SK-N-SH (cell line): ENCODE data around the gene DENND1A. TPM values are rescaled to one million over a fixed set of nuclear protein-coding genes. Genes with fewer than 3 reads are reported as not detected.

ENCODE experiments used
- CTCF ChIA-PET: fragments of 300-600, 350-600 bp; formaldehyde crosslinking; extraction: SDS; loops from one replicate; lab custom pipeline; 2021; lab: Yijun Ruan, JAX
- POLR2A ChIA-PET: fragments of 350-600 bp; sonication (Branson Sonifier 250); formaldehyde crosslinking; extraction: SDS; loops from one replicate; lab custom pipeline; 2020; ENCODE audit warnings: antibody characterized with exemption, inconsistent platforms; lab: Yijun Ruan, JAX
- DNase-seq: peaks from one replicate; pipeline ENCODE4 v3.0.0; 2012
- H2AFZ ChIP-seq: fragments of 200-600 bp; sonication (generic); 2 replicates; pipeline ENCODE4 v1.8.1; 2016; ENCODE audit warnings: antibody characterized with exemption, mild to moderate bottlenecking, low read depth
- H3F3A ChIP-seq: fragments of 200-600 bp; sonication (generic); replicated peaks from 2 replicates; pipeline ENCODE3; 2016; ENCODE audit warnings: antibody characterized with exemption, mild to moderate bottlenecking; ENCODE audit not compliant: insufficient read depth
- H3K27ac ChIP-seq, 2 experiments: fragments of 200-500 bp in 1 of 2; fragments of 200-600 bp in 1 of 2; sonication (Bioruptor generic) in 1 of 2; sonication (generic), shearing (Covaris generic) in 1 of 2; 2 replicates each; pipeline versions ENCODE4 v1.5.1 to v1.6.1; 2014 to 2016; ENCODE audit warnings: low read depth in 2 of 2, inconsistent platforms in 1 of 2, low read length in 1 of 2, mild to moderate bottlenecking in 1 of 2, mixed read lengths in 1 of 2
- H3K27me3 ChIP-seq: fragments of 200-600 bp; sonication (generic), shearing (Covaris generic); 2 replicates; pipeline ENCODE4 v1.6.1; 2016; ENCODE audit warnings: mixed run types; ENCODE audit not compliant: insufficient read depth
- H3K36me3 ChIP-seq, 2 experiments: fragments of 200-500 bp in 1 of 2; fragments of 200-600 bp in 1 of 2; sonication (Bioruptor generic) in 1 of 2; sonication (generic) in 1 of 2; replicated peaks in 1 of 2; 2 replicates each; pipeline versions ENCODE3 to v1.5.1; 2014 to 2016; ENCODE audit warnings: low read length in 1 of 2, mild to moderate bottlenecking in 1 of 2; ENCODE audit not compliant: insufficient read depth in 2 of 2, control insufficient read depth in 1 of 2
- H3K4me1 ChIP-seq, 2 experiments: fragments of 200-500 bp in 1 of 2; fragments of 200-600 bp in 1 of 2; sonication (Bioruptor generic) in 1 of 2; sonication (generic), shearing (Covaris generic) in 1 of 2; 2 replicates each; pipeline versions ENCODE4 v1.5.1 to v1.6.1; 2014 to 2016; ENCODE audit warnings: low read depth in 1 of 2, low read length in 1 of 2, mixed run types in 1 of 2; ENCODE audit not compliant: insufficient read depth in 2 of 2, control insufficient read depth in 1 of 2
- H3K4me2 ChIP-seq: fragments of 200-600 bp; sonication (generic), shearing (Covaris generic); 2 replicates; pipeline ENCODE4 v1.6.1; 2017; ENCODE audit warnings: mixed run types
- H3K4me3 ChIP-seq, 2 experiments: fragments of 200-500 bp in 1 of 2; fragments of 200-600 bp in 1 of 2; sonication (Bioruptor generic) in 1 of 2; sonication (generic), shearing (Covaris generic) in 1 of 2; 2 replicates each; pipeline versions ENCODE4 v1.5.1 to v1.8.1; 2014 to 2016; ENCODE audit warnings: low read depth in 2 of 2, inconsistent platforms in 1 of 2, low read length in 1 of 2, mild to moderate bottlenecking in 1 of 2, mixed read lengths in 1 of 2, moderate library complexity in 1 of 2
- H3K79me2 ChIP-seq: fragments of 200-600 bp; sonication (generic); 2 replicates; pipeline ENCODE4 v1.8.1; 2017; ENCODE audit warnings: mild to moderate bottlenecking; ENCODE audit not compliant: insufficient read depth
- H3K9ac ChIP-seq: fragments of 200-600 bp; sonication (generic); 2 replicates; pipeline ENCODE4 v1.6.1; 2017; ENCODE audit warnings: mixed run types
- H3K9me2 ChIP-seq: fragments of 200-600 bp; sonication (generic); 2 replicates; pipeline ENCODE4 v1.6.1; 2017; ENCODE audit warnings: mixed run types
- H3K9me3 ChIP-seq: fragments of 200-600 bp; sonication (generic); 2 replicates; pipeline ENCODE4 v1.6.1; 2017; ENCODE audit warnings: mixed run types, mild to moderate bottlenecking, moderate library complexity
- H4K20me1 ChIP-seq: fragments of 200-600 bp; sonication (generic); 2 replicates; pipeline ENCODE4 v1.6.1; 2017; ENCODE audit warnings: mild to moderate bottlenecking, mixed run types; ENCODE audit not compliant: insufficient read depth
- CHD2 ChIP-seq: fragments of 150-350 bp; IDR thresholded peaks from 2 replicates; pipeline ENCODE4 v1.6.1; 2018; ENCODE audit warnings: low read length; ENCODE audit not compliant: partially characterized antibody
- CTCF ChIP-seq: fragments of 200-600 bp; sonication (generic); IDR thresholded peaks from 2 replicates; pipeline ENCODE4 v1.6.1; 2017; ENCODE audit warnings: antibody characterized with exemption, mild to moderate bottlenecking, moderate library complexity
- FOSL2 ChIP-seq: IDR thresholded peaks from 2 replicates; pipeline ENCODE4 v1.4.0; 2012; ENCODE audit warnings: low read depth, mild to moderate bottlenecking, moderate library complexity, borderline replicate concordance
- FOXJ3 ChIP-seq: sonication (generic); formaldehyde crosslinking; IDR thresholded peaks from 2 replicates; pipeline ENCODE4 v1.5.1; 2020; ENCODE audit warnings: mild to moderate bottlenecking, missing genetic modification reagents
- FOXM1 ChIP-seq: IDR thresholded peaks from 2 replicates; pipeline ENCODE4 v1.4.0; 2012; ENCODE audit warnings: low read depth, mild to moderate bottlenecking
- GABPA ChIP-seq: IDR thresholded peaks from 2 replicates; pipeline ENCODE4 v1.4.0; 2012; ENCODE audit warnings: low read depth, mild to moderate bottlenecking
- MAX ChIP-seq: IDR thresholded peaks from 2 replicates; pipeline ENCODE4 v1.4.0; 2012; ENCODE audit warnings: low read depth
- NRF1 ChIP-seq: IDR thresholded peaks from 2 replicates; pipeline ENCODE4 v1.6.1; 2012; ENCODE audit warnings: low read depth, mild to moderate bottlenecking, low read length
- PBX3 ChIP-seq: IDR thresholded peaks from 2 replicates; pipeline ENCODE4; 2012
- POLR2AphosphoS5 ChIP-seq: IDR thresholded peaks from 2 replicates; pipeline ENCODE4 v1.6.1; 2012; ENCODE audit warnings: low read depth, low read length
- REST ChIP-seq: IDR thresholded peaks from 2 replicates; pipeline ENCODE4 v1.6.1; 2012; ENCODE audit warnings: mild to moderate bottlenecking, low read depth, low read length, moderate library complexity
- RFX5 ChIP-seq: IDR thresholded peaks from 2 replicates; pipeline ENCODE4 v1.6.1; 2012; ENCODE audit warnings: mild to moderate bottlenecking, improper control_type of control experiment, low read length
- RXRA ChIP-seq: IDR thresholded peaks from 2 replicates; pipeline ENCODE4 v1.4.0; 2012; ENCODE audit warnings: low read depth, mild to moderate bottlenecking, borderline replicate concordance
- SMC3 ChIP-seq: IDR thresholded peaks from 2 replicates; pipeline ENCODE4 v1.6.1; 2012; ENCODE audit warnings: low read depth, low read length, improper control_type of control experiment
- TAF1 ChIP-seq: IDR thresholded peaks from 2 replicates; pipeline ENCODE4 v1.6.1; 2012; ENCODE audit warnings: low read depth, mild to moderate bottlenecking, low read length, moderate library complexity, borderline replicate concordance
- TEAD4 ChIP-seq: IDR thresholded peaks from 2 replicates; pipeline ENCODE4 v1.4.0; 2012; ENCODE audit warnings: mild to moderate bottlenecking, borderline replicate concordance; ENCODE audit not compliant: insufficient read depth
- USF1 ChIP-seq: IDR thresholded peaks from 2 replicates; pipeline ENCODE4 v1.4.0; 2012; ENCODE audit warnings: low read depth, borderline replicate concordance
- USF2 ChIP-seq: fragments of 150-350 bp; IDR thresholded peaks from 2 replicates; pipeline ENCODE4 v1.6.1; 2017; ENCODE audit warnings: antibody characterized with exemption, low read length, low read depth, borderline replicate concordance
- ZBTB33 ChIP-seq: IDR thresholded peaks from 2 replicates; pipeline ENCODE4 v1.4.0; 2012; ENCODE audit warnings: low read depth, borderline replicate concordance
- WGBS: methylation state at CpG from one replicate; pipeline ENCODE4 v1.1.6; 2017; ENCODE audit warnings: low lambda C conversion rate; 5-methylcytosine and 5-hydroxymethylcytosine counted together
- polyA plus RNA-seq, 3 experiments: library from polyadenylated mRNA; depleted of rRNA; stranded (reverse); fragments of >200 nt; gene quantifications; 2 replicates each; pipeline ENCODE4 v1.2.3, GENCODE V29; 2012

Gene DENND1A
- polyA plus RNA-seq (2012; rRNA removed): 19.8 and 25.4 TPM in 2 replicates
- polyA plus RNA-seq (2012; cell fraction: cytosol; rRNA removed): 20.6 and 21.8 TPM in 2 replicates
- 26.3 and 29.5 TPM in 2 replicates for polyA plus RNA-seq (2012; cell fraction: nucleus; rRNA removed)

GRCh38 chr9:123929870-123930831 is at the start of gene DENND1A:
Gene DENND1A, minus strand, starts transcription at chr9:123930126. Its CDS starts 221 bp downstream, at chr9:123929905.
- Histone ChIP-seq H3K4me2 (peak within 1 kb of the TSS; percentile 97), H3K36me3 (no peaks in the 10 kb centered on the region), H3K9ac (peak within 1 kb of the TSS; percentile 66), H3K9me3 (no peaks in the 10 kb centered on the region), H3K4me1 (peaks cover 20 to 29% of the 10 kb centered on the region in 2 experiments; a peak in 3 of 4 replicates), H4K20me1 (peaks cover 28% of the 10 kb centered on the region), H3K27ac (peak within 1 kb of the TSS; percentile 24 to 70; a peak in 3 of 4 replicates), H3K27me3 (no peaks in the 10 kb centered on the region), H3F3A (peaks cover 13% of the 10 kb centered on the region), H2AFZ (peak within 1 kb of the TSS; percentile 80), H3K79me2 (peaks cover 34% of the 10 kb centered on the region), H3K4me3 (peak within 1 kb of the TSS; percentile 78 to 80), H3K9me2 (no peaks in the 10 kb centered on the region)
- POLR2A ChIA-PET: no interaction called here
- WGBS: 58% methylated on average over 17 of the region's 83 CpGs
- peak; percentile 99 for DNase-seq
- CTCF ChIA-PET: interaction anchor here (0.6 kb wide), 1 partner anchor 518 kb away, joined by 3 read pairs; no protein-coding TSS in a partner anchor
- TF ChIP-seq PBX3 (no peak), NRF1 (peak; percentile 46; the same call in 1 of the 2 replicates), FOSL2 (no peak), SMC3 (no peak), RFX5 (no peak), GABPA (no peak), ZBTB33 (no peak), RXRA (no peak), USF2 (no peak), FOXJ3 (no peak), TAF1 (peak; percentile 79), TEAD4 (no peak), MAX (peak; percentile 11; the same call in 1 of the 2 replicates), REST (no peak), POLR2AphosphoS5 (0 out of 2 replicates have a peak, but pooled peaks have one; percentile 13), USF1 (no peak), CTCF (no peak), CHD2 (peak; percentile 34), FOXM1 (no peak)
